Neural cell (in vitro differentiated cells): Measurements from ENCODE around the gene KLK10. TPM values are rescaled to one million over a fixed set of nuclear protein-coding genes. Genes with fewer than 3 reads are reported as not detected.

Experiments used
- H2AFZ ChIP-seq: fragments of 200-600, 300-800 bp; sonication (generic), shearing (Covaris generic); 2 replicates; pipeline ENCODE4 v1.6.0; 2014; ENCODE audit warnings: low read depth, mild to moderate bottlenecking, antibody characterized with exemption, low read length, moderate library complexity
- H3F3A ChIP-seq: fragments of 200-600 bp; shearing (Covaris generic); 2 replicates; pipeline ENCODE4 v1.6.1; 2016; ENCODE audit warnings: mild to moderate bottlenecking, moderate library complexity, mixed read lengths, antibody characterized with exemption, low read length; ENCODE audit not compliant: insufficient read depth, poor library complexity, severe bottlenecking
- H3K27ac ChIP-seq: fragments of 200-600, 300-800 bp; sonication (generic), shearing (Covaris generic); 2 replicates; pipeline ENCODE4 v1.5.1; 2014; ENCODE audit warnings: mild to moderate bottlenecking, low read length, moderate library complexity
- H3K27me3 ChIP-seq: fragments of 300-800, 200-600 bp; sonication (generic), shearing (Covaris generic); 2 replicates; pipeline ENCODE4 v1.6.0; 2014; ENCODE audit warnings: mild to moderate bottlenecking, low read depth, low read length, moderate library complexity; ENCODE audit not compliant: insufficient read depth
- H3K36me3 ChIP-seq: fragments of 300-800, 200-600 bp; sonication (generic), shearing (Covaris generic); 2 replicates; pipeline ENCODE4 v1.5.1; 2014; ENCODE audit warnings: mild to moderate bottlenecking, antibody characterized with exemption, low read length, moderate library complexity; ENCODE audit not compliant: insufficient read depth
- H3K4me2 ChIP-seq: fragments of 300-800, 200-600 bp; sonication (generic), shearing (Covaris generic); 2 replicates; pipeline ENCODE4 v1.6.0; 2014; ENCODE audit warnings: mild to moderate bottlenecking, low read length
- H3K4me3 ChIP-seq: fragments of 300-800, 200-600 bp; sonication (generic), shearing (Covaris generic); 2 replicates; pipeline ENCODE4 v1.5.1; 2014; ENCODE audit warnings: mild to moderate bottlenecking, low read length, moderate library complexity
- H3K79me2 ChIP-seq: fragments of 200-600 bp; shearing (Covaris generic); replicated peaks from 2 replicates; pipeline ENCODE4 v1.6.0; 2014; ENCODE audit warnings: mild to moderate bottlenecking, low read length, moderate library complexity; ENCODE audit not compliant: insufficient read depth
- H3K9ac ChIP-seq: fragments of 300-800, 200-600 bp; sonication (generic), shearing (Covaris generic); 2 replicates; pipeline ENCODE4 v1.6.1; 2016; ENCODE audit warnings: mild to moderate bottlenecking, low read length, mixed read lengths
- H3K9me2 ChIP-seq: fragments of 200-600 bp; shearing (Covaris generic); 2 replicates; pipeline ENCODE4 v1.6.1; 2016; ENCODE audit warnings: mild to moderate bottlenecking, low read length, mixed read lengths; ENCODE audit not compliant: insufficient read depth
- H3K9me3 ChIP-seq: fragments of 200-600, 300-800 bp; sonication (generic), shearing (Covaris generic); 2 replicates; pipeline ENCODE4 v1.6.1; 2016; ENCODE audit warnings: mild to moderate bottlenecking, mixed run types, low read length, moderate library complexity, mixed read lengths
- H4K20me1 ChIP-seq: fragments of 200-600 bp; shearing (Covaris generic); 2 replicates; pipeline ENCODE4 v1.6.1; 2016; ENCODE audit warnings: mild to moderate bottlenecking, mixed run types; ENCODE audit not compliant: insufficient read depth
- CTCF ChIP-seq: fragments of 450-650 bp; IDR thresholded peaks from 2 replicates; pipeline ENCODE4 v1.5.1; 2014; ENCODE audit warnings: antibody characterized with exemption, mild to moderate bottlenecking, moderate library complexity; ENCODE audit not compliant: poor library complexity, severe bottlenecking
- EP300 ChIP-seq: fragments of 450-650 bp; conservative IDR thresholded peaks from 2 replicates; pipeline ENCODE4 v1.6.1; 2014; ENCODE audit warnings: antibody characterized with exemption, mild to moderate bottlenecking, moderate library complexity; ENCODE audit not compliant: poor library complexity, severe bottlenecking
- EZH2 ChIP-seq: fragments of 200-600, 300-800 bp; shearing (Covaris generic), sonication (generic); IDR thresholded peaks from 2 replicates; pipeline ENCODE4 v1.6.1; 2014; ENCODE audit warnings: antibody characterized with exemption, low read length, borderline replicate concordance, mild to moderate bottlenecking; ENCODE audit not compliant: insufficient read depth, poor library complexity, severe bottlenecking
- MXI1 ChIP-seq: fragments of 450-650 bp; conservative IDR thresholded peaks from 2 replicates; pipeline ENCODE4 v1.6.1; 2014; ENCODE audit warnings: antibody characterized with exemption, mild to moderate bottlenecking; ENCODE audit not compliant: poor library complexity, severe bottlenecking
- POLR2AphosphoS5 ChIP-seq: IDR thresholded peaks from 2 replicates; pipeline ENCODE4 v1.6.1; 2012
- RAD21 ChIP-seq: fragments of 450-650 bp; conservative IDR thresholded peaks from 2 replicates; pipeline ENCODE4 v1.6.1; 2014; ENCODE audit warnings: antibody characterized with exemption, mild to moderate bottlenecking, moderate library complexity
- REST ChIP-seq: IDR thresholded peaks from 2 replicates; pipeline ENCODE4 v1.6.1; 2012; ENCODE audit warnings: borderline replicate concordance
- SMC3 ChIP-seq: fragments of 450-650 bp; conservative IDR thresholded peaks from 2 replicates; pipeline ENCODE4 v1.6.1; 2014; ENCODE audit warnings: antibody characterized with exemption, mild to moderate bottlenecking, moderate library complexity; ENCODE audit not compliant: poor library complexity
- TAF1 ChIP-seq: IDR thresholded peaks from 2 replicates; pipeline ENCODE4 v1.6.1; 2012; ENCODE audit warnings: low read depth
- polyA plus RNA-seq: library from polyadenylated mRNA; depleted of rRNA; stranded (reverse); fragments of >200 nt; gene quantifications from 2 replicates; pipeline ENCODE4 v1.2.3, GENCODE V29; 2014

KLK10 gene
- polyA plus RNA-seq, 1 donor from 2014 or later = 0.73 TPM

- Histone ChIP-seq H3K79me2 (no peaks in the 10 kb centered on the region), H3F3A (no peaks in the 10 kb centered on the region), H3K9me3 (no peaks in the 10 kb centered on the region), H3K9ac (no peak overlapping the region), H4K20me1 (no peaks in the 10 kb centered on the region), H2AFZ (no peak overlapping the region), H3K27ac (no peak overlapping the region), H3K9me2 (no peaks in the 10 kb centered on the region), H3K27me3 (no peaks in the 10 kb centered on the region), H3K4me2 (no peak overlapping the region), H3K36me3 (no peaks in the 10 kb centered on the region), H3K4me3 (no peak overlapping the region)
- TF ChIP-seq REST = no peak
- TF ChIP-seq CTCF = no peak
- TF ChIP-seq SMC3 = no peak
- no peak for TF ChIP-seq EP300
- no peak for TF ChIP-seq EZH2
- no peak for TF ChIP-seq MXI1
- TF ChIP-seq TAF1 = no peak
- no peak for TF ChIP-seq POLR2AphosphoS5
- TF ChIP-seq RAD21 = no peak
Observed at GRCh38 chr19:51000426-51000825, 19.1 kb downstream of the KLK10 start.

DNA sequence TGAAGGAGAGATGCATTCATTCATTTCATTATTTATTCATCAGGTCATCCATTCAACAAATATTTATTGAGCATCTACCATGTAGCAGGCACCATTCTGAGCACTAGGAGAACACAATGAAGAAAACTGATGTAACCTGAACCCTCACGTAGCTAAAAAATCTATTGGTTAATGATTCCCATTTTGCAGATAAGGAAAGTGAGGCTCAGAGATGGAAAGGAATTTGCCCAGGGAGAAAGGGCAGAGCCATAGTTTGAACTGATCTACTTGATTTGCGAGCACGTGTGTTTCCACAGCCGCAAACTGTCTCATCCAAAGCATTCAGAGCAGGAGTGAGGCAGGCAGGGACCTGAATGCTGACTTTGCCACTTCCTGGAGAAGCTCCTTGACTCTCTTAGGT is 20.8 kb downstream of the KLK10 start:
- no peak overlapping the region for H3K4me2 ChIP-seq
- H2AFZ ChIP-seq = no peak overlapping the region
- H3K9me3 ChIP-seq = no peaks in the 10 kb centered on the region
- no peaks in the 10 kb centered on the region for H3K9me2 ChIP-seq
- H3K79me2 ChIP-seq = no peaks in the 10 kb centered on the region
- no peak overlapping the region for H3K9ac ChIP-seq
- H4K20me1 ChIP-seq = no peaks in the 10 kb centered on the region
- H3F3A ChIP-seq = no peaks in the 10 kb centered on the region
- H3K4me3 ChIP-seq = no peak overlapping the region
- H3K27ac ChIP-seq = no peak overlapping the region
- H3K27me3 ChIP-seq = no peaks in the 10 kb centered on the region
- H3K36me3 ChIP-seq = no peaks in the 10 kb centered on the region
- TF ChIP-seq RAD21 (no peak), REST (no peak), SMC3 (no peak), POLR2AphosphoS5 (no peak)
